Heart right ventricle (tissue), 16 donors: Measurements from ENCODE around the gene GLI1. TPM values are rescaled to one million over a fixed set of nuclear protein-coding genes. Genes with fewer than 3 reads are reported as not detected.
A peak's percentile ranks its signal among the peaks of the same experiment; 100 is the strongest.
"Not testable (repeated sequence)": the region's sequence is repeated elsewhere in the genome, so short reads cannot be mapped to it uniquely, and the experiment has no call there.

ENCODE experiments used
- ATAC-seq, 8 donors: fragments of 200-7000 bp; cut with Tn5 transposase; one replicate each; pipeline ENCODE4 v1.9.1; 2020; ENCODE audit warnings: mild to moderate bottlenecking in 8 of 8, moderate library complexity in 8 of 8, moderate number of reproducible peaks in 1 of 8
- DNase-seq, 2 donors: peaks; one replicate each; pipeline ENCODE4 v3.0.0-alpha.2; 2020
- H3K27ac ChIP-seq, 10 donors: fragments of 200-600 bp; sonication (generic) in 2 of 10; one replicate each; pipeline versions ENCODE4 v1.5.0 to v1.8.0; 2020 to 2022; ENCODE audit warnings: mild to moderate bottlenecking in 3 of 10
- H3K27me3 ChIP-seq, 7 donors: fragments of 200-600 bp; one replicate each; pipeline ENCODE4 v1.8.0; 2021 to 2022; ENCODE audit warnings: mild to moderate bottlenecking in 2 of 7
- H3K36me3 ChIP-seq, 9 donors: fragments of 200-600 bp; sonication (generic) in 1 of 9; one replicate each; pipeline versions ENCODE4 v1.5.0 to v1.8.0; 2020 to 2022; ENCODE audit warnings: mild to moderate bottlenecking in 2 of 9
- H3K4me1 ChIP-seq, 9 donors: fragments of 200-600 bp; sonication (generic) in 1 of 9; one replicate each; pipeline versions ENCODE4 v1.5.0 to v1.8.0; 2020 to 2022; ENCODE audit warnings: mild to moderate bottlenecking in 4 of 9
- H3K4me3 ChIP-seq, 10 donors: fragments of 200-600 bp; sonication (generic) in 2 of 10; one replicate each; pipeline versions ENCODE4 v1.5.0 to v1.8.0; 2020 to 2022; ENCODE audit warnings: mild to moderate bottlenecking in 7 of 10, moderate library complexity in 2 of 10
- H3K9me3 ChIP-seq, 11 donors: fragments of 200-600 bp in 10 of 11; sonication (generic) in 2 of 11; one replicate each; pipeline versions ENCODE4 v1.5.0 to v1.8.0; 2013 to 2022; ENCODE audit warnings: mild to moderate bottlenecking in 2 of 11, control low read depth in 1 of 11, moderate library complexity in 1 of 11
- WGBS, 2 donors: extraction: QIAGEN DNeasy Blood & Tissue Kit; methylation state at CpG; one replicate each; pipeline ENCODE4 v1.1.7; 2013; ENCODE audit warnings: inconsistent platforms in 1 of 2; 5-methylcytosine and 5-hydroxymethylcytosine counted together
- intact Hi-C, 10 donors: fragments of 100-400 bp; cut with DNase I; formaldehyde crosslinking; loops; one replicate each; pipeline versions ENCODE4 v1.11.1 to v1.14.2; 2022
- polyA plus RNA-seq, 2 donors: library from polyadenylated mRNA; stranded (reverse); fragments of 200-250 nt; gene quantifications; one replicate each; pipeline ENCODE4 v1.2.3, GENCODE V29; 2013
- total RNA-seq, 10 donors: library from RNA; stranded (reverse); fragmentation: NEBNext Ultra II Directional in 3 of 10; extraction: Animal tissue kit (Norgen Biotek cat#: 25700) in 3 of 10; gene quantifications; one replicate each; pipeline versions ENCODE4 v1.2.1 to v1.2.4, GENCODE V29; 2021 to 2023
- TF ChIP-seq, protein P1 (sequence below), 9 donors: fragments of 200-600 bp; sonication (generic) in 2 of 9; IDR thresholded peaks; one replicate each; pipeline versions ENCODE4 v1.5.0 to v1.8.0; 2021 to 2022; ENCODE audit warnings: antibody characterized with exemption in 9 of 9, mild to moderate bottlenecking in 5 of 9, moderate library complexity in 1 of 9
- donor health status: Arrhythmogenic right ventricular cardiomyopathy.
- donor health status: ischemic (EF 13 %, LVEDD 7.1; RV severe dilation, severe dysfunction).
- donor health status: healthy with polysubstance abuse.
- donor health status: DM: no; HTN: yes; CAD: no.
- donor health status: DM: no; HTN: no; CAD: no.
- donor health status: ischemic (EF 25% LVEDD 6.9; RV normal size, moderate dysfunction).
- donor health status: ischemic (EF 25% LVEDD 5.7; RV mildly dilated, moderate dysfunction).
- donor health status: healthy.
- donor health status: DM: yes; HTN: yes; CAD: no.
- donor health status: Ischemic cardiomyopathy.
- donor health status: ischemic (EF 35%, LVEDD 5.7; RV mildly dilated, moderate dysfunction).
- donor health status: nonischemic (EF 11% LVEDD 7.7; RV severe dilation, severe dysfunction).
- donor health status: DM: yes; HTN: yes; CAD: no.
- donor health status: PGD.
- donor health status: ischemic (EF 29% LVEDD 5.4; RV normal size, mild dysfunction).
- donor health status: nonischemic (EF 23%, LVEDD 6.1; RV moderate dilation, normal function).

GLI1 gene
- total and polyA plus RNA-seq, 12 donors = 0.12 to 1.2 (median 0.59) TPM

DNA sequence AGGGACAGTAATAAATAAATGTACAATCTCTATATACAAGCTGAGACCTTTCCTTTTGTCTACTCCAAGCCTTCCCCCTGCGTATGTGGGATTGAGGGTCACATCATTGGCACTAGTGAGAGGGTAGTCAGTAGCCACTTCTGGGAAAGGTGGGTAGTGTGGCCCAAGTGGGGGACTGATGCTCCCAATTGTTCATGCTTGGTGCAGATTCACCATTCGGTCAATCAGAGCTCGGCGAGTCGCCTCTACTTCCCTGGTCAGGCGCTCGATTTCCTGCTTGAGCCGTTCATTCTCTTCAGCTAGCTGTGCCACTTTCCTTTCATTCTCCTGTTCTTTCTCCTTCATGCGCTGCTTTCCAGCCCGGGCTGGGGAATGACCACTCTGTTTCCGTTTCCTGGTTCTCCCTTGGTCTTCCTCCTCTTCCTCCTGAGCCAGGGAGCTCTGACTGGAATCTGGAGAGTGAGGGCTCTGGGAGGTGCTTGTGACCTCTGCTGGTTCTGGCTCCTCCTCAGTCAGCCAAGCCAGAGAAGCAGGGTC, 57.1 kb downstream of the GLI1 start:
- no peaks in the 10 kb centered on the region for H3K27me3 ChIP-seq
- H3K36me3 ChIP-seq = peaks cover 0 to 70% (median 58%) of the 10 kb centered on the region in 9 donors
- H3K4me3 ChIP-seq = no peak overlapping the region
- no peaks in the 10 kb centered on the region for H3K9me3 ChIP-seq
- intact Hi-C loops = loop anchor here in 1 of 10 donors (5.0 kb wide), 1 partner anchor 229 kb away; no protein-coding TSS in a partner anchor
- H3K4me1 ChIP-seq = peaks cover 14 to 62% (median 45%) of the 10 kb centered on the region in 9 donors
- DNase-seq (no peak), ATAC-seq (no peak)
- TF ChIP-seq, protein P1, sequence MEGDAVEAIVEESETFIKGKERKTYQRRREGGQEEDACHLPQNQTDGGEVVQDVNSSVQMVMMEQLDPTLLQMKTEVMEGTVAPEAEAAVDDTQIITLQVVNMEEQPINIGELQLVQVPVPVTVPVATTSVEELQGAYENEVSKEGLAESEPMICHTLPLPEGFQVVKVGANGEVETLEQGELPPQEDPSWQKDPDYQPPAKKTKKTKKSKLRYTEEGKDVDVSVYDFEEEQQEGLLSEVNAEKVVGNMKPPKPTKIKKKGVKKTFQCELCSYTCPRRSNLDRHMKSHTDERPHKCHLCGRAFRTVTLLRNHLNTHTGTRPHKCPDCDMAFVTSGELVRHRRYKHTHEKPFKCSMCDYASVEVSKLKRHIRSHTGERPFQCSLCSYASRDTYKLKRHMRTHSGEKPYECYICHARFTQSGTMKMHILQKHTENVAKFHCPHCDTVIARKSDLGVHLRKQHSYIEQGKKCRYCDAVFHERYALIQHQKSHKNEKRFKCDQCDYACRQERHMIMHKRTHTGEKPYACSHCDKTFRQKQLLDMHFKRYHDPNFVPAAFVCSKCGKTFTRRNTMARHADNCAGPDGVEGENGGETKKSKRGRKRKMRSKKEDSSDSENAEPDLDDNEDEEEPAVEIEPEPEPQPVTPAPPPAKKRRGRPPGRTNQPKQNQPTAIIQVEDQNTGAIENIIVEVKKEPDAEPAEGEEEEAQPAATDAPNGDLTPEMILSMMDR (IDR thresholded peaks at IDR 0.05) = no peak
- 81 to 86% methylated on average over 11 of the region's 11 CpGs for WGBS, 2 donors
- peak overlapping the region in 8 of 10 donors; percentile 56 to 100 (median 99) for H3K27ac ChIP-seq

DNA sequence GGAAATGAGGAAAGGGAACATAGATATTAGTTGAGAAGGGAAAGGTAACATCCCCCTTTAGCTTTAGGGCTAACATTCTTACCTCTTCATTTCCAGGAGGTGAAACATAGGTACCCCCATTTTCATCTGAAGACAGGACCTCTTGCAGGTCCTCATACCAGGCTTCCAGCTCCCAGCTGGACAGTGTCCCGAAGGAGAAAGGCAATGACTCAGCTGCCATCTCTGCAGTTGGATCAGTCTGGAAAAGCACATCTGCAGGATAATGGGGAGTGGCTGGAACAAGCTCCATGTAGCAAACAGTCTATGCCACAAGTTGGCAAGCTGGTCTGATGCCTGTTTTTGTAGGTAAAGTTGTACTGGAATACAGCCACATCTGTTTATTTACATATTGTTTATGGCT, 57.6 kb downstream of the GLI1 start:
- TF ChIP-seq, protein P1 (IDR thresholded peaks at IDR 0.05) = no peak
- peak overlapping the region in 3 of 10 donors; percentile 70 to 98 (median 86) for H3K4me3 ChIP-seq
- peaks cover 0 to 65% (median 53%) of the 10 kb centered on the region in 9 donors for H3K36me3 ChIP-seq
- H3K4me1 ChIP-seq = peaks cover 15 to 67% (median 50%) of the 10 kb centered on the region in 9 donors
- ATAC-seq (no peak), DNase-seq (no peak)
- intact Hi-C loops = loop anchor here in 1 of 10 donors (5.0 kb wide), 1 partner anchor 230 kb away; no protein-coding TSS in a partner anchor
- no peaks in the 10 kb centered on the region for H3K27me3 ChIP-seq
- no peaks in the 10 kb centered on the region for H3K9me3 ChIP-seq
- H3K27ac ChIP-seq = peak overlapping the region in 9 of 10 donors; percentile 7 to 100 (median 99)
- 37 to 57% methylated on average over 1 of the region's 1 CpG for WGBS, 2 donors

DNA sequence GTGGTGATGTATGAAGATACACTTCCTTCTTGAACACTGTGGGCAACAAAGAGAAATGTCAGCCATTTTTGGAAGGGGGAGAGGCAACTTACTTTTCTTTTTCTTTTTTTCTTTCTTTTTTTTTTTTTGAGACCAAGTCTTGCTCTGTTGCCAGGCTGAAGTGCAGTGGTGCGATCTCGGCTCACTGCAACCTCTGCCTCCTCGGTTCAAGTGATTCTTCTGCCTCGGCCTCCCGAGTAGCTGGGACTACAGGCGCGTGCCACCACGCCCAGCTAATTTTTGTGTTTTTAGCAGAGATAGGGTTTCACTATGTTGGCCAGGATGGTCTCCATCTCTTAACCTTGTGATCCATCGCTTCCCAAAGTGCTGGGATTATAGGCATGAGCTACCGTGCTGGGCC, 58.1 kb downstream of the GLI1 start:
- not testable (repeated sequence) for H3K27me3 ChIP-seq, DNase-seq, ATAC-seq, H3K9me3 ChIP-seq
- WGBS, 2 donors = 79 to 80% methylated on average over 10 of the region's 10 CpGs
- intact Hi-C loops = loop anchor here in 1 of 10 donors (5.0 kb wide), 1 partner anchor 230 kb away; no protein-coding TSS in a partner anchor
- Histone ChIP-seq H3K36me3 (peaks cover 0 to 60% (median 47%) of the 10 kb centered on the region in 9 donors), H3K4me3 (peak overlapping the region in 7 of 10 donors; percentile 70 to 98 (median 93)), H3K4me1 (peaks cover 15 to 68% (median 51%) of the 10 kb centered on the region in 9 donors), H3K27ac (peak overlapping the region in 9 of 10 donors; percentile 7 to 100 (median 99))

DNA sequence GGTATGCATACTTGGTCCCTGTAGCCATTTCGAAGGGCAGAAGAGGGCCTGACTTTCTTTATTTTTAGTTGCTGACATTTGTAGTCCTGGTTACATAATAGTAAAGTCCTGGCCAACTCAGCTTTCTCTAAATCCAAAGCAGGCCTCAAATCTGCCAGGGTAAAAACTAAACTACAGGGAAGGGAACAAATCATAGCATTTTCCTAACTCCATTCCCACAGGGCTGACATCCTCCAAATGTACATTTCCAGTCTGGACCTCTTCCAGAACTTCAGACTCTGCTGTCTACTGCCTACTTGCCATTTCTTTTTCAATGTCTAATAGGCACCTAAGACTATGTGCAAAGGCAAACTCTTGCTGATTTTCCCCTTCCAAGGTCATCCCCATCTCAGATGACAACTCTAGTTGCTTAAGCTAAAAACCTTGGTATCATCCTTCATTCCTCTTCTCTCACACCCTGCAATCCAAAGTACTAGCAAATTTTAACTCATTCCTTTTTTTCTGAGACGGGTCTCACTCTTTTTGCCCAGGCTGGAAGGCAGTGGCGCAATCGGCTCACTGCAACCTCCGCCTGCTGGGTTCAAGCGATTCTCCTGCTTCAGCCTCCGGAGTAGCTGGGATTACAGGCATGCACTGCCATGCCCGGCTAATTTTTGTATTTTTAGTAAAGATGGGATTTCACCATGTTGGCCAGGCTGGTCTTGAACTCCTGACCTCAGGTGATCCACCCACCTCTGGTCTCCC, 58.8 kb downstream of the GLI1 start:
- Histone ChIP-seq H3K4me3 (peak overlapping the region; percentile 26 to 98 (median 88)), H3K27me3 (no peaks in the 10 kb centered on the region), H3K36me3 (peaks cover 0 to 53% (median 42%) of the 10 kb centered on the region in 9 donors), H3K27ac (peak overlapping the region in 9 of 10 donors; percentile 90 to 100 (median 99)), H3K9me3 (no peaks in the 10 kb centered on the region), H3K4me1 (peaks cover 15 to 70% (median 52%) of the 10 kb centered on the region in 9 donors)
- no peak for DNase-seq
- intact Hi-C loops = loop anchor here in 1 of 10 donors (5.0 kb wide), 1 partner anchor 231 kb away; no protein-coding TSS in a partner anchor
- 41 to 53% methylated on average over 8 of the region's 8 CpGs for WGBS, 2 donors
- TF ChIP-seq, protein P1 (IDR thresholded peaks at IDR 0.05) = no peak
- ATAC-seq = no peak
